ENCODE data around the gene TENM3.

DNA sequence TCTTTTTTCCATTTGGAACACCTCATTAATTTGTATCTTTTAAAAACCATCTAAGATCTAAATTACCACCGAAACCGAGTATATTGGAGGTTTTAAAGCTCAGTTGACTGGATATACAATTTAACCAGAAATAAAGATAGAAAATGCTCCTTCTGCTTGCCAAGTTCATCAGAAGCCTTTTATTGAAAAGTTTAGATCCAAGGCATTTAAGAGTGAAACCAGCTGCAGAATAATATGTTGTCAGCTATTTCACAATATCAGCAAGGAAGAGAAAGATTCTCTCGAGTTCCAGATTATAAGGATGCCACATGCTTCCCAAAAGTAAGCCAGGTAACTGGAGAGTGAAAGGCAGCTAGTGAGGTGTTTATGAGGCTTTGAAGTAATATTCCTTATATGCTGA lies 456.6 kb downstream of the TENM3 start:
- TF ChIP-seq, protein P1, sequence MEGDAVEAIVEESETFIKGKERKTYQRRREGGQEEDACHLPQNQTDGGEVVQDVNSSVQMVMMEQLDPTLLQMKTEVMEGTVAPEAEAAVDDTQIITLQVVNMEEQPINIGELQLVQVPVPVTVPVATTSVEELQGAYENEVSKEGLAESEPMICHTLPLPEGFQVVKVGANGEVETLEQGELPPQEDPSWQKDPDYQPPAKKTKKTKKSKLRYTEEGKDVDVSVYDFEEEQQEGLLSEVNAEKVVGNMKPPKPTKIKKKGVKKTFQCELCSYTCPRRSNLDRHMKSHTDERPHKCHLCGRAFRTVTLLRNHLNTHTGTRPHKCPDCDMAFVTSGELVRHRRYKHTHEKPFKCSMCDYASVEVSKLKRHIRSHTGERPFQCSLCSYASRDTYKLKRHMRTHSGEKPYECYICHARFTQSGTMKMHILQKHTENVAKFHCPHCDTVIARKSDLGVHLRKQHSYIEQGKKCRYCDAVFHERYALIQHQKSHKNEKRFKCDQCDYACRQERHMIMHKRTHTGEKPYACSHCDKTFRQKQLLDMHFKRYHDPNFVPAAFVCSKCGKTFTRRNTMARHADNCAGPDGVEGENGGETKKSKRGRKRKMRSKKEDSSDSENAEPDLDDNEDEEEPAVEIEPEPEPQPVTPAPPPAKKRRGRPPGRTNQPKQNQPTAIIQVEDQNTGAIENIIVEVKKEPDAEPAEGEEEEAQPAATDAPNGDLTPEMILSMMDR (IDR thresholded peaks at IDR 0.05), result no peak
- no peak for TF ChIP-seq POLR2A (IDR thresholded peaks at IDR 0.05)

All from testis (tissue), 2 donors.